ENCODE data around the gene TYRP1.

DNA sequence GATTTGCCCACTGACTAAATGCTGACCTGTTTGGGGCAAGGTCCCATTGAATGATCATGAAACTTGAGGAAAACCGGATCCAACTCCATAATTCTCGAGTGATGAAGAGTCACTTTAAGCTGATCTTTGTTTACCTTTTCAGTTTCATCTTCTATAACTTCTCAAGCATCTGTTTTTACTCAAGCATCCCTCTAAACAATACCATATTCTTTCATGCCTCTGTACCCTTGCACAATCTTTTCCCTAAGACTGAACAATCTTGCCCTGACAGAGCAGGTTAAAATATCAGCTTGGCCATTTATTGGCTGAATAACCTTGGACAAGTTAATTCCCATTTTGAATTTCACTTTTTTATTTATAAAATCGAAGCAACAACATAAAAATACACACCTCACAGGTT is 39.8 kb downstream of the TYRP1 start:
- TF ChIP-seq, protein P1, sequence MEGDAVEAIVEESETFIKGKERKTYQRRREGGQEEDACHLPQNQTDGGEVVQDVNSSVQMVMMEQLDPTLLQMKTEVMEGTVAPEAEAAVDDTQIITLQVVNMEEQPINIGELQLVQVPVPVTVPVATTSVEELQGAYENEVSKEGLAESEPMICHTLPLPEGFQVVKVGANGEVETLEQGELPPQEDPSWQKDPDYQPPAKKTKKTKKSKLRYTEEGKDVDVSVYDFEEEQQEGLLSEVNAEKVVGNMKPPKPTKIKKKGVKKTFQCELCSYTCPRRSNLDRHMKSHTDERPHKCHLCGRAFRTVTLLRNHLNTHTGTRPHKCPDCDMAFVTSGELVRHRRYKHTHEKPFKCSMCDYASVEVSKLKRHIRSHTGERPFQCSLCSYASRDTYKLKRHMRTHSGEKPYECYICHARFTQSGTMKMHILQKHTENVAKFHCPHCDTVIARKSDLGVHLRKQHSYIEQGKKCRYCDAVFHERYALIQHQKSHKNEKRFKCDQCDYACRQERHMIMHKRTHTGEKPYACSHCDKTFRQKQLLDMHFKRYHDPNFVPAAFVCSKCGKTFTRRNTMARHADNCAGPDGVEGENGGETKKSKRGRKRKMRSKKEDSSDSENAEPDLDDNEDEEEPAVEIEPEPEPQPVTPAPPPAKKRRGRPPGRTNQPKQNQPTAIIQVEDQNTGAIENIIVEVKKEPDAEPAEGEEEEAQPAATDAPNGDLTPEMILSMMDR (conservative IDR thresholded peaks at IDR 0.05; ENCODE audit: low read length), result no peak
- no peak for TF ChIP-seq EZH2phosphoT487 (IDR thresholded peaks at IDR 0.05; ENCODE audit: borderline replicate concordance, low read depth, low read length)
